HG03439 (cell line): ENCODE measurements around the gene MRPL52.
"Not testable (repeated sequence)": the region's sequence is repeated elsewhere in the genome, so short reads cannot be mapped to it uniquely, and the experiment has no call there.

Experiments
- ATAC-seq: cut with Tn5 transposase; IDR thresholded peaks from one replicate; pipeline ENCODE4 v1.9.1; 2021; ENCODE audit warnings: mild to moderate bottlenecking, moderate library complexity; ENCODE audit not compliant: unreplicated experiment

The MRPL52 gene

GRCh38 chr14:22829661-22830442 is at the start of gene MRPL52:
Gene MRPL52 (plus strand): TSS chr14:22829887. CDS start chr14:22829913, 26 bp downstream.
- ATAC-seq: peak; percentile 77

GRCh38 chr14:22780105-22780679 is 49.5 kb upstream of the MRPL52 start:
- ATAC-seq: no peak

GRCh38 chr14:22780941-22781300 is 48.8 kb upstream of the MRPL52 start:
- no peak for ATAC-seq

GRCh38 chr14:22781301-22781991 is 48.2 kb upstream of the MRPL52 start:
- ATAC-seq: no peak

- ATAC-seq: no peak
Measured at GRCh38 chr14:22786685-22787084, 43.0 kb upstream of the MRPL52 start.

GRCh38 chr14:22791301-22791700 is 38.4 kb upstream of the MRPL52 start:
- ATAC-seq: no peak

GRCh38 chr14:22792158-22792557 is 37.5 kb upstream of the MRPL52 start:
- ATAC-seq: no peak

GRCh38 chr14:22793550-22793949 is 36.1 kb upstream of the MRPL52 start:
- ATAC-seq: not testable (repeated sequence)

- ATAC-seq: no peak
Measured at GRCh38 chr14:22793976-22794375, 35.7 kb upstream of the MRPL52 start.

GRCh38 chr14:22794551-22794951 is 35.1 kb upstream of the MRPL52 start:
- ATAC-seq: no peak

- peak; percentile 46 for ATAC-seq
Measured at GRCh38 chr14:22796087-22796707, 33.5 kb upstream of the MRPL52 start.

- ATAC-seq: no peak
Measured at GRCh38 chr14:22797017-22797917, 32.4 kb upstream of the MRPL52 start.

GRCh38 chr14:22798528-22798927 is 31.2 kb upstream of the MRPL52 start:
- ATAC-seq: no peak

- no peak for ATAC-seq
Measured at GRCh38 chr14:22800346-22800745, 29.3 kb upstream of the MRPL52 start.

GRCh38 chr14:22801716-22802115 is 28.0 kb upstream of the MRPL52 start:
- no peak for ATAC-seq

- ATAC-seq: no peak
Measured at GRCh38 chr14:22802860-22803686, 26.6 kb upstream of the MRPL52 start.

- no peak for ATAC-seq
Measured at GRCh38 chr14:22803687-22803974, 26.1 kb upstream of the MRPL52 start.

- ATAC-seq: not testable (repeated sequence)
Measured at GRCh38 chr14:22805235-22805634, 24.5 kb upstream of the MRPL52 start.

- ATAC-seq: no peak
Measured at GRCh38 chr14:22807432-22808087, 22.1 kb upstream of the MRPL52 start.
